ENCODE results near the gene NES. TPM values are rescaled to one million over a fixed set of nuclear protein-coding genes. Genes with fewer than 3 reads are reported as not detected.
A peak's percentile ranks its signal among the peaks of the same experiment; 100 is the strongest.

NES gene
- total RNA-seq, 1 donor from 2014 or later: 265 TPM

DNA sequence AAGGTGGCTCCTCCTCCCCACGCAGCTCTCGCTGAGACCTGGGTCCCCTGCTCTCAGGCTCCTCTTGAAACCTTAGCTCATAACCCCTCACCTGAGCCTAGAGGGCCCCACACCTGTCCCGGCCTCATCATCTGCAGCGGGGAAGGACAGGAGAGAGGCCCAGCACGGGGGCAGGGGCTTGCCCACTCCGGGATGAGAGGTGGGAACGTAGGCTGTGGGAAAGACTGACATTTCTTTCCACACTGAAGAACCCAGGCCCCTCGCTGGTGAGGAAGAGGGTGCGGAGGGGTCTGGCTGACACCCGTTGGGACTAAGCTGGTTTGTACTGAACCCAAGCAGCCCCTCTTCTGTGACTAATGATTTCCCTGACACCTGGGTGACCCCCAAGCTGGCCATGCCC is 14.0 kb upstream of the NES start:
- Mint-ChIP-seq H3K4me3 (peak overlapping the region; percentile 86), H3K27me3 (ENCODE audit: low read depth) (peaks cover 9% of the 10 kb centered on the region), H3K4me1 (peaks cover 60% of the 10 kb centered on the region), H3K27ac (ENCODE audit: unreplicated experiment) (peak overlapping the region; percentile 46), H3K9me3 (no peaks in the 10 kb centered on the region), H3K36me3 (ENCODE audit: low read depth) (no peaks in the 10 kb centered on the region)
- TF ChIP-seq, protein P1, sequence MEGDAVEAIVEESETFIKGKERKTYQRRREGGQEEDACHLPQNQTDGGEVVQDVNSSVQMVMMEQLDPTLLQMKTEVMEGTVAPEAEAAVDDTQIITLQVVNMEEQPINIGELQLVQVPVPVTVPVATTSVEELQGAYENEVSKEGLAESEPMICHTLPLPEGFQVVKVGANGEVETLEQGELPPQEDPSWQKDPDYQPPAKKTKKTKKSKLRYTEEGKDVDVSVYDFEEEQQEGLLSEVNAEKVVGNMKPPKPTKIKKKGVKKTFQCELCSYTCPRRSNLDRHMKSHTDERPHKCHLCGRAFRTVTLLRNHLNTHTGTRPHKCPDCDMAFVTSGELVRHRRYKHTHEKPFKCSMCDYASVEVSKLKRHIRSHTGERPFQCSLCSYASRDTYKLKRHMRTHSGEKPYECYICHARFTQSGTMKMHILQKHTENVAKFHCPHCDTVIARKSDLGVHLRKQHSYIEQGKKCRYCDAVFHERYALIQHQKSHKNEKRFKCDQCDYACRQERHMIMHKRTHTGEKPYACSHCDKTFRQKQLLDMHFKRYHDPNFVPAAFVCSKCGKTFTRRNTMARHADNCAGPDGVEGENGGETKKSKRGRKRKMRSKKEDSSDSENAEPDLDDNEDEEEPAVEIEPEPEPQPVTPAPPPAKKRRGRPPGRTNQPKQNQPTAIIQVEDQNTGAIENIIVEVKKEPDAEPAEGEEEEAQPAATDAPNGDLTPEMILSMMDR (conservative IDR thresholded peaks at IDR 0.05): no peak
- DNase-seq (ENCODE audit: low read depth, low spot score): no peak

GRCh38 chr1:156690675-156691036 is 13.4 kb upstream of the NES start:
- TF ChIP-seq, protein P1 (conservative IDR thresholded peaks at IDR 0.05): no peak
- H3K9me3 Mint-ChIP-seq: no peaks in the 10 kb centered on the region
- no peaks in the 10 kb centered on the region for H3K36me3 Mint-ChIP-seq (ENCODE audit: low read depth)
- H3K4me1 Mint-ChIP-seq: peaks cover 60% of the 10 kb centered on the region
- peak overlapping the region; percentile 78 for H3K4me3 Mint-ChIP-seq
- peak overlapping the region; percentile 78 for H3K27ac Mint-ChIP-seq (ENCODE audit: unreplicated experiment)
- peaks cover 9% of the 10 kb centered on the region for H3K27me3 Mint-ChIP-seq (ENCODE audit: low read depth)
- DNase-seq (ENCODE audit: low read depth, low spot score): no peak

DNA sequence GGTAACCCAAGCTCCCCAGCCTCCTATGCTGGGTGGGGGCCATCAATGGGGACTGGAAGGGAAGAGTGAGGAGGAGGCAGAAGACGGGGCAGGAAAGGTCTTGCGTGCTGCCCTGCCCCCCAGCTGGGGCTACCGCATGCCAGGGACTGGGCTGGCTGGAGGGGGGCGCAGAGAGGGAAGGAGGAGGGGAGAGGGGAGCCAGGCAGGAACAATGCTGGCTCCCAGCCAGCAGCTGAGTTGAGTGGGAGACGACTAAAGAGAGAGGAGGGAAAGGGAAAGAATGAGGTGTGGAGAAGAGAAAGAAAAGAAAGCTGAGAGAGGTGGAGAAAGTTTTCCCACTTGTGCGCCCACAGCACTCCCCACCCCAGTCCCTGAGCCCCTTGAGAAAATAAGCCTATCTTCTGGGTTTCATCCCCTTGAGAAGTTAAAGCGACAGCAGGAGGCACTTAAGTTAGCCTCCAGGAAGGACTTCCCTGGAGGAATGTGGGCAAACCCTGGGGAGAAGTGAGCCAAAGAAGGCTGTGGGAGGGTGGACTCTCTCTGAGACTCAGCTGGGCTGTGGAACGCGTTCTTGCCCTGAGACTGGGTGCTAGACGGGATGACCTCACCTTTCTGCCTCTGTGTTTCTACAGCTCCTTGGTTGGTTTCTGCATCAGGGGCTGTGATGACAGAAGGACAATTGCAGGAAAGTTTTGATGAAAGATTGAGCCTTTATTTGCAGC is 12.9 kb upstream of the NES start:
- Mint-ChIP-seq H3K36me3 (ENCODE audit: low read depth) (no peaks in the 10 kb centered on the region), H3K9me3 (no peaks in the 10 kb centered on the region), H3K4me1 (peaks cover 60% of the 10 kb centered on the region), H3K4me3 (peak overlapping the region; percentile 78), H3K27me3 (ENCODE audit: low read depth) (peaks cover 9% of the 10 kb centered on the region), H3K27ac (ENCODE audit: unreplicated experiment) (peak overlapping the region; percentile 78)
- no peak for DNase-seq (ENCODE audit: low read depth, low spot score)
- TF ChIP-seq, protein P1 (conservative IDR thresholded peaks at IDR 0.05): no peak

- H3K9me3 Mint-ChIP-seq: no peaks in the 10 kb centered on the region
- peaks cover 9% of the 10 kb centered on the region for H3K27me3 Mint-ChIP-seq (ENCODE audit: low read depth)
- H3K36me3 Mint-ChIP-seq (ENCODE audit: low read depth): no peaks in the 10 kb centered on the region
- TF ChIP-seq, protein P1 (conservative IDR thresholded peaks at IDR 0.05): peak; percentile 88
- peak; percentile 84 for DNase-seq (ENCODE audit: low read depth, low spot score)
- peak overlapping the region; percentile 78 for H3K4me3 Mint-ChIP-seq
- H3K27ac Mint-ChIP-seq (ENCODE audit: unreplicated experiment): peak overlapping the region; percentile 90
- H3K4me1 Mint-ChIP-seq: peaks cover 55% of the 10 kb centered on the region
Measured at GRCh38 chr1:156689035-156689952, 12.1 kb upstream of the NES start.

DNA sequence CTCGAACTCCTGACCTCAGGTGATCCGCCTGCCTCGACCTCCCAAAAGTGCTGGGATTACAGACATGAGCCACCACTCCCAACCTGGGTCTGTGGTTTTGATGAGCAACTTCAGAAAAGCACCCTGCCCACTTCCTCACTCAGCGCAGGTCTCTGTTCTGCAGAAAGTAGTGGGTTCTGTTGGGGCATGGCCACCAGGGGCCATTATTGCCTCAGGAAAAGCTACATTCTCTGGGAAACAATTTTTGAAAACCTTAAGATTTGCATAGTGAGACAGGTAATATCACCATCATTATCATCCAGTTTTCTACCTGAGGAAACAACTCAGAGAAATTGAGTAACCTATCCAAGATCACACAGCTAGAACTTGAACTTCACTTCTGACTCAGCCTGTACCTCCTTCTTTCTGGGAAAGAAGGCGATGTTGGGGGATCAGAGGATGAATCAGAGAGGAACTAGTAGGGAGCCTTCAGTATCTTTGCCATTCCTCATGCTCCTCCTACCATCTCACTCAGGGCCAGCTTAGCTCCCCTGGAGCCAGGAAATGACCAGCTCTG is 7.1 kb upstream of the NES start:
- DNase-seq (ENCODE audit: low read depth, low spot score): no peak
- TF ChIP-seq, protein P1 (conservative IDR thresholded peaks at IDR 0.05): peak; percentile 21
- Mint-ChIP-seq H3K4me3 (no peak overlapping the region), H3K36me3 (ENCODE audit: low read depth) (no peaks in the 10 kb centered on the region), H3K27me3 (ENCODE audit: low read depth) (no peaks in the 10 kb centered on the region), H3K9me3 (no peaks in the 10 kb centered on the region), H3K4me1 (peaks cover 13% of the 10 kb centered on the region), H3K27ac (ENCODE audit: unreplicated experiment) (no peak overlapping the region)

Measured in neural crest cell (in vitro differentiated cells).